ENCODE data around the gene REXO1.
"Not testable (repeated sequence)": the region's sequence is repeated elsewhere in the genome, so short reads cannot be mapped to it uniquely, and the experiment has no call there.

The REXO1 gene

GRCh38 chr19:1848399-1849131, at the start of gene REXO1:
Gene REXO1 (minus strand): TSS chr19:1848483. CDS start chr19:1848358, 125 bp downstream.
- DNase-seq (ENCODE audit: low read depth in 2 of 2): peak; percentile 94 to 95

- DNase-seq (ENCODE audit: low read depth in 2 of 2): no peak
Observed at GRCh38 chr19:1896508-1896907, 48.2 kb upstream of the REXO1 start.

- DNase-seq (ENCODE audit: low read depth in 2 of 2): no peak
Observed at GRCh38 chr19:1893791-1894190, 45.5 kb upstream of the REXO1 start.

- DNase-seq (ENCODE audit: low read depth in 2 of 2): no peak
Observed at GRCh38 chr19:1889907-1890306, 41.6 kb upstream of the REXO1 start.

GRCh38 chr19:1888385-1888784, 40.1 kb upstream of the REXO1 start:
- DNase-seq (ENCODE audit: low read depth in 2 of 2): no peak

GRCh38 chr19:1886360-1886759, 38.1 kb upstream of the REXO1 start:
- DNase-seq (ENCODE audit: low read depth in 2 of 2): not testable (repeated sequence)

GRCh38 chr19:1885398-1886119, 37.3 kb upstream of the REXO1 start, which contains the start of gene ABHD17A:
Gene ABHD17A (minus strand): TSS chr19:1885496. CDS start chr19:1881566, 3,930 bp downstream.
- DNase-seq (ENCODE audit: low read depth in 2 of 2): peak; percentile 92 to 96

- DNase-seq (ENCODE audit: low read depth in 2 of 2): no peak
Observed at GRCh38 chr19:1884719-1885334, 36.5 kb upstream of the REXO1 start.

- DNase-seq (ENCODE audit: low read depth in 2 of 2): peak in 1 of 2 donors; percentile 48
Observed at GRCh38 chr19:1884291-1884718, 36.0 kb upstream of the REXO1 start.

- no peak for DNase-seq (ENCODE audit: low read depth in 2 of 2)
Observed at GRCh38 chr19:1883784-1884183, 35.5 kb upstream of the REXO1 start.

GRCh38 chr19:1882786-1883692, 34.8 kb upstream of the REXO1 start:
- DNase-seq (ENCODE audit: low read depth in 2 of 2): no peak

GRCh38 chr19:1882089-1882785, 34.0 kb upstream of the REXO1 start:
- peak; percentile 49 to 54 for DNase-seq (ENCODE audit: low read depth in 2 of 2)

GRCh38 chr19:1881393-1882088, 33.3 kb upstream of the REXO1 start:
- DNase-seq (ENCODE audit: low read depth in 2 of 2): not testable (repeated sequence)

GRCh38 chr19:1880611-1881392, 32.5 kb upstream of the REXO1 start:
- DNase-seq (ENCODE audit: low read depth in 2 of 2): no peak

- DNase-seq (ENCODE audit: low read depth in 2 of 2): not testable (repeated sequence)
Observed at GRCh38 chr19:1879982-1880381, 31.7 kb upstream of the REXO1 start.

GRCh38 chr19:1878583-1878982, 30.3 kb upstream of the REXO1 start:
- not testable (repeated sequence) for DNase-seq (ENCODE audit: low read depth in 2 of 2)

- DNase-seq (ENCODE audit: low read depth in 2 of 2): not testable (repeated sequence)
Observed at GRCh38 chr19:1877280-1877660, 29.0 kb upstream of the REXO1 start.

- DNase-seq (ENCODE audit: low read depth in 2 of 2): not testable (repeated sequence)
Observed at GRCh38 chr19:1876496-1877279, 28.4 kb upstream of the REXO1 start.

All from stimulated activated CD8-positive, alpha-beta memory T cell treated with anti-CD3 and anti-CD28 coated beads, Interleukin-2, amount 100 ng/mL, for 48 hours (primary cell).